Nephron progenitor cell (in vitro differentiated cells): Measurements from ENCODE around the gene PTPN5.

ENCODE experiments used
- DNase-seq: peaks from one replicate; pipeline ENCODE4 v3.0.0; 2021
- H3K27ac Mint-ChIP-seq: 2 replicates; pipeline ENCODE4 v1.8.0; 2021; ENCODE audit warnings: mild to moderate bottlenecking, moderate library complexity, mixed read lengths
- H3K27me3 Mint-ChIP-seq: 2 replicates; pipeline ENCODE4 v1.8.0; 2021; ENCODE audit warnings: mild to moderate bottlenecking, low read depth, mixed read lengths; ENCODE audit not compliant: poor library complexity
- H3K36me3 Mint-ChIP-seq: 2 replicates; pipeline ENCODE4 v1.8.0; 2021; ENCODE audit warnings: low read depth, mixed read lengths
- H3K4me1 Mint-ChIP-seq: 2 replicates; pipeline ENCODE4 v1.8.0; 2021; ENCODE audit warnings: mixed read lengths
- H3K4me3 Mint-ChIP-seq: 2 replicates; pipeline ENCODE4 v1.8.0; 2021; ENCODE audit warnings: mild to moderate bottlenecking, moderate library complexity, mixed read lengths
- H3K9me3 Mint-ChIP-seq: 2 replicates; pipeline ENCODE4 v1.8.0; 2021; ENCODE audit warnings: mild to moderate bottlenecking, moderate library complexity, mixed read lengths
- TF ChIP-seq, protein P1 (sequence below): fragments of 200-600 bp; sonication (generic); IDR thresholded peaks from 2 replicates; pipeline ENCODE4 v1.5.0; 2021; ENCODE audit warnings: antibody characterized with exemption

PTPN5 gene

DNA sequence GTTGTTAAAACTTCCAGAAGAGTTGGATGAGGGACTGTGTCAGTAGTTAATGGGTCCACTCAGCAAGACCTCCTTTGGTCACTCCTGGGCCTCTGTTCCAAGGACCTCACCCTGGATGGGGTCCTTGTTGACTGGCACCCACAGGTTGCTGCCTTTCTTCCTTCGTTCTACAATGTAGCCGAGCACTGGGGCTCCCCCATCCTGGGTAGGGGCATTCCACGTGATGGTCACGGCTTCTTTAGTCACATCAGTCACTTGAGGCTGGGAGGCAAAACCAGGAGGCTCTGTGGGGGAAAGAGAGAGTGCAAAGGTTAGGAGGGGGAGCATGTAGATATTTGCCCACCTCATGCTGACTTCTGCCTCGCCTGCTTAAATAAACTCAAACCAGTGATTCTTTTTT is 81.1 kb downstream of the PTPN5 start:
- Mint-ChIP-seq H3K27ac (no peak overlapping the region), H3K9me3 (no peaks in the 10 kb centered on the region), H3K36me3 (no peaks in the 10 kb centered on the region), H3K4me1 (no peaks in the 10 kb centered on the region), H3K27me3 (peaks cover 81% of the 10 kb centered on the region), H3K4me3 (no peak overlapping the region)
- TF ChIP-seq, protein P1, sequence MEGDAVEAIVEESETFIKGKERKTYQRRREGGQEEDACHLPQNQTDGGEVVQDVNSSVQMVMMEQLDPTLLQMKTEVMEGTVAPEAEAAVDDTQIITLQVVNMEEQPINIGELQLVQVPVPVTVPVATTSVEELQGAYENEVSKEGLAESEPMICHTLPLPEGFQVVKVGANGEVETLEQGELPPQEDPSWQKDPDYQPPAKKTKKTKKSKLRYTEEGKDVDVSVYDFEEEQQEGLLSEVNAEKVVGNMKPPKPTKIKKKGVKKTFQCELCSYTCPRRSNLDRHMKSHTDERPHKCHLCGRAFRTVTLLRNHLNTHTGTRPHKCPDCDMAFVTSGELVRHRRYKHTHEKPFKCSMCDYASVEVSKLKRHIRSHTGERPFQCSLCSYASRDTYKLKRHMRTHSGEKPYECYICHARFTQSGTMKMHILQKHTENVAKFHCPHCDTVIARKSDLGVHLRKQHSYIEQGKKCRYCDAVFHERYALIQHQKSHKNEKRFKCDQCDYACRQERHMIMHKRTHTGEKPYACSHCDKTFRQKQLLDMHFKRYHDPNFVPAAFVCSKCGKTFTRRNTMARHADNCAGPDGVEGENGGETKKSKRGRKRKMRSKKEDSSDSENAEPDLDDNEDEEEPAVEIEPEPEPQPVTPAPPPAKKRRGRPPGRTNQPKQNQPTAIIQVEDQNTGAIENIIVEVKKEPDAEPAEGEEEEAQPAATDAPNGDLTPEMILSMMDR, result no peak
- no peak for DNase-seq

DNA sequence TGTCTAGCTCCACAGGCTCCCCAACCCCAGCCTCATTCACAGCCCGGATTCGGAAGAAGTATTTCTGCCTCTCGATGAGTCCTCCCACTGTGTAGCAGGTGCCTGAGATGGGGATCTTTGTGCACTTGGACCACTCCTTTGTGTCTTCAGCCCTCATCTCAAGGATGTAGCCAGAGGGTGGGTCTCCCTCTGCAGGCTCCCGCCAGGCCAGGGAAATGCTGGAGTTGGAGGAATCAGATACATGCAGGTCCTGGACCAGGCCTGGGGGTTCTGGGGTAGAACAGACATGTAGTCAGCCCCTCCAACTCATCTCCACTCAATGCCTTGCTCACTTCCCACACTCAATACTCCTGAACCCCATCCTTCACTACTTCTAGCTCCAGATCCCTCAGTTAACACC is 82.2 kb downstream of the PTPN5 start:
- DNase-seq, result no peak
- Mint-ChIP-seq H3K9me3 (no peaks in the 10 kb centered on the region), H3K27me3 (peaks cover 74% of the 10 kb centered on the region), H3K36me3 (no peaks in the 10 kb centered on the region), H3K4me3 (no peak overlapping the region), H3K27ac (no peak overlapping the region), H3K4me1 (peaks cover 11% of the 10 kb centered on the region)
- TF ChIP-seq, protein P1, result no peak

DNA sequence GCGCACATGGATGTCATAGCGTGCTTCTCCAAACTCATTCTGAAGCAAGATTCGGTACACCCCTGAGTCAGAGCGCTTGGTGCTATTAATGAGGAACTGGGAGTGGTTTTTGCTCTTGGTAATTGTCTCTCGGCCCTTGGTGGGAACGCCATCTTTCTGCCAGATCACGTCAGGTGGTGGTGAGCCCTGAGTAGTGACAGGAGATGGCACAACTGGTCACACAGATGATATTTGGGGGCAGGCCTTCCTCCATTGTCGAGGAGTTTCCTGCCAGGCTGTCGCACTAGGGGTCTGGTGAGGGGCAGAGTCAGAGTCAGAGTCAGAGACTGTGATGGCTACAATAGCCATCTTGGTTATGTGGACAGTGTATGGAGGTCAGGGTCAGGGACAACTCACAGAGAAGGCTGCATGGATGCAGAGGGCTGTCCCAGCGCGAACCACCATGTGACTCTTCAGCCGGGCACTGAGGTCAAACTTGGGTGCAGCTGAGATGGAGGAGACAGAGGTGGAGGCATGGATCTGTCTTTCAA is 83.7 kb downstream of the PTPN5 start:
- Mint-ChIP-seq H3K9me3 (no peaks in the 10 kb centered on the region), H3K4me3 (no peak overlapping the region), H3K36me3 (no peaks in the 10 kb centered on the region), H3K27me3 (peaks cover 62% of the 10 kb centered on the region), H3K27ac (no peak overlapping the region), H3K4me1 (peaks cover 23% of the 10 kb centered on the region)
- TF ChIP-seq, protein P1, result no peak
- DNase-seq, result no peak

DNA sequence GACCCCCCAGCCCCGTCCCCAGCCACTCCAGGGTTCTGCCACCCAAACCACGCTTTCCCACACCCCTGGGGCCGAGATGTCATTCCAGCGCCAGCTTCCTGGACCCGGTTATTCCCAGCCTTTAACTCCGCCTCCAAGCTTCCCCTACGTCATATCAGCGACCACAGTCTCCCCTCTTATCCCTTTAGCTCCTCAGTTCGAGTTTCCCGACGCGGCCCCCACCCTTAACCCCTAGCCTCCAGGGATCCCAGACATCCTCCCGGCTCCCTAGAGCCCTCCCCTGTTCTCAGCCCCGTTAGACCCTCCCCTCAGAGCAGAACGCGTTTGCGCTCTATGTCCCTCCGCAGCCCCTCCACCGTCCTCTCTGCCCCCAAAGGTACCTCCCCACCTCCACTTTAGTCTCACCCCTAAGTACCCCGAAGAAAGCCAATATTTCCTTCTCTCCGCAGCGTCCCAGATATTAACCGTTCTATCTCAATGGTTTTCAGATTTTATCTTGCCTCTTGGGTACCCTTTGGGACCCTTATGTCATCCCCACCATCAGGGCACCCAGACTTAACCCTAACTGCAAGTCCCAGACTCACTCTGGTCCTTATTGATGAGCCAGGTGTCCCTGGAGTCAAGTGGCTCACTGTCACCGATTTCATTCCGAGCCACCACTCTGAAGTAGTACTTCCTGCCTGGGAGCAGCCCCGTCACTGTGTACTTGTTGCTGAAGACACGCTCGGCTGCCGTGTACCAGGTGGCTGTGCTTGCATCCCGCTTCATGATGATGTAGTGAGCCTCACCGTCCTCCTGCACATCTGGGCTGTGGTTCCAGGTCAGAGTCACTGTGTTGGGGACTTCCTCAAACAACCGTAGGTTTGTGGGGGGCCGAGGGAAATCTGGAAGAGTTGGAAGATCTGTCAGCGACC is 85.0 kb downstream of the PTPN5 start:
- TF ChIP-seq, protein P1, result no peak
- Mint-ChIP-seq H3K27me3 (peaks cover 59% of the 10 kb centered on the region), H3K9me3 (no peaks in the 10 kb centered on the region), H3K4me3 (peak overlapping the region; percentile 71), H3K36me3 (no peaks in the 10 kb centered on the region), H3K27ac (no peak overlapping the region), H3K4me1 (peaks cover 23% of the 10 kb centered on the region)
- no peak for DNase-seq

DNA sequence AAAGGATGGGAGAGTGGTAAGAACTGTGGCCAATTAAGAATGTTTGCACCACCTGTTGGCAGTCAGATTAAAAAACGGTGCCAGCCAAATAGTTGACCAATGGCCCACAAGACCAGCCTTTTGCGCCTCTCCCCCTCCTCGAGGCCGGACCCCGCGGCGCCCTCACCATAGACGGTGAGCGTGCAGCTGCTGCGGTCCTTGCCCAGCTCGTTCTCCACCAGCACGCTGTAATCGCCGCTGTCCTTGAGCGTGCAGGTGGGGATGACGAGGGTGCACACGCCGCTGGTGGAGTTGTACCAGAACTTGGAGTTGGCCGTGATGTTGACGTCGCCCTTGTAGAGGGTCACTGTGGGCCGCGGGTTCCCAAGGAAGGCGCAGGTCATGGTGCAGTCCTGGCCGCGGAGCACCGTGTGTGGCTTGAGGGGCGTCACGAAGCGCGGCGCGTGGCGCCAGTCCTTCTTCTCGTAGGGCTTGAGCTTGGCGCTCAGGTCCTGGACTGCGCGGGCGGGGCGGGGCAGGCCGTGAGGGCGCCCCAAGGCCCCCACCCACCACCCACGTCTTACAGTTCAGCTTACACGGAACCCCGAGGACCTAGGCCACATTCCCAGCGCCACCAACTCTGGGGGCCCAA is 85.8 kb downstream of the PTPN5 start:
- H3K4me1 Mint-ChIP-seq, result peaks cover 27% of the 10 kb centered on the region
- no peak for DNase-seq
- no peak overlapping the region for H3K4me3 Mint-ChIP-seq
- H3K27me3 Mint-ChIP-seq, result peaks cover 61% of the 10 kb centered on the region
- no peaks in the 10 kb centered on the region for H3K36me3 Mint-ChIP-seq
- no peak overlapping the region for H3K27ac Mint-ChIP-seq
- no peaks in the 10 kb centered on the region for H3K9me3 Mint-ChIP-seq
- TF ChIP-seq, protein P1, result no peak
